PC-3 (cell line): ENCODE results near the gene RAPGEF4.

ENCODE experiments used
- CTCF ChIP-seq: fragments of 300-600 bp; sonication (generic); conservative IDR thresholded peaks from 2 replicates; pipeline ENCODE4 v1.5.1; 2017; ENCODE audit warnings: antibody characterized with exemption, low read depth, mild to moderate bottlenecking, low read length
- EZH2 ChIP-seq: fragments of 300-600 bp; sonication (generic); IDR thresholded peaks from one replicate; pipeline ENCODE4 v1.6.1; 2017; ENCODE audit warnings: antibody characterized with exemption, mild to moderate bottlenecking, low read length; ENCODE audit not compliant: unreplicated experiment
- EZH2phosphoT487 ChIP-seq: fragments of 300-600 bp; sonication (generic); IDR thresholded peaks from 2 replicates; pipeline ENCODE4 v1.6.1; 2018; ENCODE audit warnings: mild to moderate bottlenecking, antibody characterized with exemption, low read length, borderline replicate concordance

GRCh38 chr2:173076581-173077345 lies 341.1 kb downstream of the RAPGEF4 start:
- TF ChIP-seq CTCF (no peak), EZH2 (no peak), EZH2phosphoT487 (no peak)
